ENCODE data around the gene SSX2IP. TPM values are rescaled to one million over a fixed set of nuclear protein-coding genes. Genes with fewer than 3 reads are reported as not detected.

Gene SSX2IP
- total RNA-seq, 6 experiments from 2014 or later: 5.0 to 16.1 (median 8.3) TPM

GRCh38 chr1:84619383-84620102 is 70.7 kb downstream of the SSX2IP start:
- peak overlapping the region in 1 of 3 donors; percentile 8 for H3K27ac ChIP-seq
- H3K4me1 ChIP-seq: no peaks in the 10 kb centered on the region
- H3K36me3 ChIP-seq: no peaks in the 10 kb centered on the region
- intact Hi-C loops (cut with DNase I): loop anchor here in 1 of 2 donors (5.0 kb wide), 1 partner anchor 177 kb away; no protein-coding TSS in a partner anchor
- ATAC-seq (peak; percentile 19 to 64 (median 42)), DNase-seq (no peak)
- 46% methylated on average over 7 of the region's 9 CpGs for WGBS (ENCODE audit: insufficient coverage, low coverage, low lambda C conversion rate, missing lambda C conversion rate)
- H3K4me3 ChIP-seq: no peak overlapping the region
- TF ChIP-seq CTCF (IDR thresholded peaks at IDR 0.05) (no peak), POLR2A (IDR thresholded peaks at IDR 0.05) (no peak)
- no peaks in the 10 kb centered on the region for H3K9me3 ChIP-seq
- no peaks in the 10 kb centered on the region for H3K27me3 ChIP-seq

GRCh38 chr1:84617349-84617748 is 72.9 kb downstream of the SSX2IP start:
- no peak overlapping the region for H3K27ac ChIP-seq
- intact Hi-C loops (cut with DNase I): loop anchor here in 1 of 2 donors (5.0 kb wide), 1 partner anchor 175 kb away; no protein-coding TSS in a partner anchor
- H3K9me3 ChIP-seq: no peaks in the 10 kb centered on the region
- no peaks in the 10 kb centered on the region for H3K36me3 ChIP-seq
- no peaks in the 10 kb centered on the region for H3K27me3 ChIP-seq
- no peak for DNase-seq
- H3K4me3 ChIP-seq: no peak overlapping the region
- TF ChIP-seq CTCF (IDR thresholded peaks at IDR 0.05) (no peak), POLR2A (IDR thresholded peaks at IDR 0.05) (no peak)
- WGBS (ENCODE audit: insufficient coverage, low coverage, low lambda C conversion rate, missing lambda C conversion rate): 33% methylated on average over 1 of the region's 2 CpGs
- no peaks in the 10 kb centered on the region for H3K4me1 ChIP-seq
- ATAC-seq: no peak

DNA sequence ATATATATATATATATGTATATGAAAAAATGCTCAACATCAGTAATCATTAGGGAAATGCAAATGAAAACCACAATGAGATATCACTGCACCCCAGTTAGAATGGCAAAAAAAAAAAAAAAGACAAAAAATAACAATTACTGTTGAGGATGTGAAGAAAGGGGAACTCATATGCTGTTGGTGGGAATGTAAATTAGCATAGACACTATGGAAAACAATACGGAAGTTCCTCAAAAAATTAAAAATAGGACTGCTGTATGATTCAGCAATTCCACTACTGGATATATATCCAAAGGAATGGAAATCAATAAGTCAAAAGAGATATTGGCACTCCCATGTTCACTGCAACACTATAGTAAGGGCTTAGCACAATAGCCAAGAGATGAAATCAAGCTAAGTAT is 74.5 kb downstream of the SSX2IP start:
- Histone ChIP-seq H3K4me1 (no peaks in the 10 kb centered on the region), H3K4me3 (no peak overlapping the region), H3K9me3 (no peaks in the 10 kb centered on the region), H3K27me3 (no peaks in the 10 kb centered on the region), H3K27ac (no peak overlapping the region), H3K36me3 (no peaks in the 10 kb centered on the region)
- DNase-seq (no peak), ATAC-seq (no peak)
- TF ChIP-seq CTCF (IDR thresholded peaks at IDR 0.05) (no peak), POLR2A (IDR thresholded peaks at IDR 0.05) (no peak)
- WGBS (ENCODE audit: insufficient coverage, low coverage, low lambda C conversion rate, missing lambda C conversion rate): 58% methylated on average over 1 of the region's 1 CpG
- intact Hi-C loops (cut with DNase I): loop anchor here in 1 of 2 donors (5.0 kb wide), 1 partner anchor 173 kb away; no protein-coding TSS in a partner anchor

- H3K27ac ChIP-seq: no peak overlapping the region
- intact Hi-C loops (cut with DNase I): no loop called here
- TF ChIP-seq CTCF (IDR thresholded peaks at IDR 0.05): no peak
- no peak for TF ChIP-seq POLR2A (IDR thresholded peaks at IDR 0.05)
- DNase-seq (no peak), ATAC-seq (no peak)
- no peaks in the 10 kb centered on the region for H3K4me1 ChIP-seq
- WGBS (ENCODE audit: insufficient coverage, low coverage, low lambda C conversion rate, missing lambda C conversion rate): 93% methylated on average over 2 of the region's 2 CpGs
- no peaks in the 10 kb centered on the region for H3K36me3 ChIP-seq
- H3K27me3 ChIP-seq: no peaks in the 10 kb centered on the region
- H3K4me3 ChIP-seq: no peak overlapping the region
- no peaks in the 10 kb centered on the region for H3K9me3 ChIP-seq
Measured at GRCh38 chr1:84613887-84614286, 76.4 kb downstream of the SSX2IP start.

Data from right lobe of liver (tissue), 6 donors.